ENCODE results near the gene HTR2C.
A peak's percentile ranks its signal among the peaks of the same experiment; 100 is the strongest.
"Not testable (repeated sequence)": the region's sequence is repeated elsewhere in the genome, so short reads cannot be mapped to it uniquely, and the experiment has no call there.

Gene HTR2C

GRCh38 chrX:114715096-114715495 lies 131.2 kb downstream of the HTR2C start:
- no peak for DNase-seq

GRCh38 chrX:114717921-114718320 lies 134.0 kb downstream of the HTR2C start:
- DNase-seq, result no peak

GRCh38 chrX:114766541-114766940 lies 182.7 kb downstream of the HTR2C start:
- no peak for DNase-seq

GRCh38 chrX:114774691-114775090 lies 190.8 kb downstream of the HTR2C start:
- DNase-seq, result peak; percentile 1

- DNase-seq, result no peak
Measured at GRCh38 chrX:114782925-114783324, 199.0 kb downstream of the HTR2C start.

GRCh38 chrX:114787061-114787460 lies 203.2 kb downstream of the HTR2C start:
- DNase-seq, result no peak

- DNase-seq, result no peak
Measured at GRCh38 chrX:114797494-114797893, 213.6 kb downstream of the HTR2C start.

- no peak for DNase-seq
Measured at GRCh38 chrX:114798907-114799306, 215.0 kb downstream of the HTR2C start.

- DNase-seq, result peak; percentile 59
Measured at GRCh38 chrX:114800719-114801118, 216.8 kb downstream of the HTR2C start.

- no peak for DNase-seq
Measured at GRCh38 chrX:114819509-114819908, 235.6 kb downstream of the HTR2C start.

- peak; percentile 40 for DNase-seq
Measured at GRCh38 chrX:114841051-114841450, 257.2 kb downstream of the HTR2C start.

GRCh38 chrX:114842181-114842580 lies 258.3 kb downstream of the HTR2C start:
- DNase-seq, result no peak

- DNase-seq, result no peak
Measured at GRCh38 chrX:114889481-114889880, 305.6 kb downstream of the HTR2C start.

- DNase-seq, result peak; percentile 30
Measured at GRCh38 chrX:114903618-114904017, 319.7 kb downstream of the HTR2C start.

- no peak for DNase-seq
Measured at GRCh38 chrX:114905251-114905650, 321.4 kb downstream of the HTR2C start.

- no peak for DNase-seq
Measured at GRCh38 chrX:114906984-114907510, 323.2 kb downstream of the HTR2C start.

- DNase-seq, result no peak
Measured at GRCh38 chrX:114924423-114924822, 340.5 kb downstream of the HTR2C start.

GRCh38 chrX:114924856-114925255 lies 341.0 kb downstream of the HTR2C start:
- DNase-seq, result peak; percentile 67

GRCh38 chrX:114930227-114930626 lies 346.3 kb downstream of the HTR2C start:
- no peak for DNase-seq

- no peak for DNase-seq
Measured at GRCh38 chrX:114932550-114932949, 348.7 kb downstream of the HTR2C start.

- DNase-seq, result not testable (repeated sequence)
Measured at GRCh38 chrX:114933291-114933690, 349.4 kb downstream of the HTR2C start.

- not testable (repeated sequence) for DNase-seq
Measured at GRCh38 chrX:114937090-114937489, 353.2 kb downstream of the HTR2C start.

GRCh38 chrX:114952696-114953095 lies 368.8 kb downstream of the HTR2C start:
- DNase-seq, result no peak
